A673 (cell line): ENCODE measurements around the gene PITPNM2. TPM values are rescaled to one million over a fixed set of nuclear protein-coding genes. Genes with fewer than 3 reads are reported as not detected.

Source experiments
- BruUV-seq: library from RNA; stranded (reverse); fragments of 400-500 nt; replicated peaks from 2 replicates; lab custom pipeline; 2021; lab: Mats Ljungman, UMichigan
- CTCF ChIA-PET: fragments of 300-600 bp; sonication (Branson Sonifier 250); formaldehyde crosslinking; loops from one replicate; lab custom pipeline; 2022; ENCODE audit warnings: antibody characterized with exemption; lab: Charles Lee
- POLR2A ChIA-PET: fragments of 300-600 bp; sonication (Branson Sonifier 250); formaldehyde crosslinking; loops from one replicate; lab custom pipeline; 2022; ENCODE audit warnings: antibody characterized with exemption; ENCODE audit not compliant: low non-redundant PET; lab: Charles Lee
- DNase-seq: peaks from one replicate; pipeline ENCODE4 v3.0.0-alpha.2; 2015; ENCODE audit warnings: low spot score
- H3K27ac ChIP-seq: fragments of 200-600 bp; sonication (generic); 2 replicates; pipeline ENCODE4 v1.5.1; 2016; ENCODE audit warnings: mixed run types, low read depth, mild to moderate bottlenecking, mixed read lengths, antibody characterized with exemption, low read length; ENCODE audit not compliant: poor library complexity, severe bottlenecking
- H3K27me3 ChIP-seq: fragments of 200-600 bp; sonication (generic); replicated peaks from 2 replicates; pipeline ENCODE4 v1.6.1; 2017; ENCODE audit warnings: mixed run types, low read depth, mild to moderate bottlenecking, mixed read lengths, antibody characterized with exemption, low read length; ENCODE audit not compliant: insufficient read depth, poor library complexity
- H3K36me3 ChIP-seq: fragments of 200-600 bp; sonication (generic); 2 replicates; pipeline ENCODE4 v1.6.1; 2016; ENCODE audit warnings: mixed run types, mild to moderate bottlenecking, mixed read lengths, antibody characterized with exemption, low read length; ENCODE audit not compliant: insufficient read depth, poor library complexity, severe bottlenecking
- H3K4me1 ChIP-seq: fragments of 200-600 bp; sonication (generic); 2 replicates; pipeline ENCODE4 v1.6.1; 2017; ENCODE audit warnings: mixed run types, mild to moderate bottlenecking, mixed read lengths, antibody characterized with exemption, low read length; ENCODE audit not compliant: insufficient read depth, poor library complexity, severe bottlenecking
- H3K4me3 ChIP-seq: fragments of 200-600 bp; sonication (generic); 2 replicates; pipeline ENCODE4 v1.5.1; 2016; ENCODE audit warnings: low read depth, mixed run types, mild to moderate bottlenecking, mixed read lengths, low read length; ENCODE audit not compliant: poor library complexity, severe bottlenecking
- H3K9me3 ChIP-seq: fragments of 200-600 bp; sonication (generic); 2 replicates; pipeline ENCODE4 v1.6.1; 2016; ENCODE audit warnings: mixed run types, low read depth, mild to moderate bottlenecking, mixed read lengths, antibody characterized with exemption, low read length; ENCODE audit not compliant: poor library complexity, severe bottlenecking
- CTCF ChIP-seq: fragments of 300-800, 200-600 bp; sonication (generic); conservative IDR thresholded peaks from 2 replicates; pipeline ENCODE4 v1.5.1; 2017; ENCODE audit warnings: low read depth, mild to moderate bottlenecking, antibody characterized with exemption, low read length, moderate library complexity, mixed read lengths
- EZH2 ChIP-seq: fragments of 200-600 bp; sonication (generic); IDR thresholded peaks from 2 replicates; pipeline ENCODE4 v1.6.1; 2017; ENCODE audit warnings: borderline replicate concordance, low read depth, mild to moderate bottlenecking, mixed read lengths, antibody characterized with exemption, low read length; ENCODE audit not compliant: poor library complexity, severe bottlenecking
- intact Hi-C: fragments of 100-400 bp; cut with micrococcal nuclease; formaldehyde crosslinking; loops from one replicate; pipeline ENCODE4 v1.10.0; 2022; ENCODE audit not compliant: unreplicated experiment
- total RNA-seq: library from RNA; stranded (reverse); gene quantifications from 2 replicates; pipeline ENCODE4 v1.2.3, GENCODE V29; 2021

The PITPNM2 gene
- total RNA-seq, 1 experiment from 2014 or later = 6.4 TPM

GRCh38 chr12:123167329-123167728 lies 16.4 kb upstream of the PITPNM2 start:
- TF ChIP-seq EZH2 = no peak
- TF ChIP-seq CTCF = no peak
- DNase-seq = no peak
- Histone ChIP-seq H3K9me3 (no peaks in the 10 kb centered on the region), H3K27me3 (no peaks in the 10 kb centered on the region), H3K4me3 (no peak overlapping the region), H3K27ac (no peak overlapping the region), H3K4me1 (no peaks in the 10 kb centered on the region), H3K36me3 (peaks cover 50% of the 10 kb centered on the region)
- POLR2A ChIA-PET = interaction anchor here (0.7 kb wide), 1 partner anchor 156 kb away, joined by 4 read pairs; no protein-coding TSS in a partner anchor
- CTCF ChIA-PET = no interaction called here
- intact Hi-C loops = no loop called here
- BruUV-seq = no TSS peak

GRCh38 chr12:123165537-123165936 lies 14.6 kb upstream of the PITPNM2 start:
- no peak overlapping the region for H3K4me3 ChIP-seq
- ChIA-PET POLR2A (no interaction called here), CTCF (no interaction called here)
- no peaks in the 10 kb centered on the region for H3K27me3 ChIP-seq
- no peaks in the 10 kb centered on the region for H3K4me1 ChIP-seq
- no peaks in the 10 kb centered on the region for H3K9me3 ChIP-seq
- H3K27ac ChIP-seq = no peak overlapping the region
- no peak for DNase-seq
- peaks cover 58% of the 10 kb centered on the region for H3K36me3 ChIP-seq
- no TSS peak for BruUV-seq
- TF ChIP-seq EZH2 (no peak), CTCF (no peak)
- intact Hi-C loops = no loop called here

GRCh38 chr12:123164710-123165261 lies 13.9 kb upstream of the PITPNM2 start:
- Histone ChIP-seq H3K27me3 (no peaks in the 10 kb centered on the region), H3K4me1 (no peaks in the 10 kb centered on the region), H3K9me3 (no peaks in the 10 kb centered on the region), H3K4me3 (no peak overlapping the region), H3K27ac (no peak overlapping the region), H3K36me3 (peaks cover 65% of the 10 kb centered on the region)
- ChIA-PET POLR2A (no interaction called here), CTCF (no interaction called here)
- TF ChIP-seq CTCF (no peak), EZH2 (no peak)
- intact Hi-C loops = no loop called here
- no TSS peak for BruUV-seq
- DNase-seq = no peak
